Mucosa of descending colon (tissue), 3 donors: Measurements from ENCODE around the gene CHST1. TPM values are rescaled to one million over a fixed set of nuclear protein-coding genes. Genes with fewer than 3 reads are reported as not detected.

Experiments used
- ATAC-seq: fragments of 200-7000 bp; cut with Tn5 transposase; one replicate; pipeline ENCODE4 v1.9.1; 2020; ENCODE audit warnings: mild to moderate bottlenecking, moderate library complexity
- DNase-seq, 3 donors: peaks; one replicate each; pipeline ENCODE4 v3.0.0-alpha.2; 2020
- H3K36me3 ChIP-seq: fragments of 200-600 bp; one replicate; pipeline ENCODE4 v1.8.0; 2021; ENCODE audit warnings: low read depth, mild to moderate bottlenecking
- H3K4me1 ChIP-seq: fragments of 200-600 bp; one replicate; pipeline ENCODE4 v1.8.0; 2021; ENCODE audit warnings: low read depth, mild to moderate bottlenecking
- H3K4me3 ChIP-seq: fragments of 200-600 bp; one replicate; pipeline ENCODE4 v1.8.0; 2021; ENCODE audit warnings: mild to moderate bottlenecking
- H3K9me3 ChIP-seq: fragments of 200-600 bp; one replicate; pipeline ENCODE4 v1.8.0; 2021; ENCODE audit warnings: mild to moderate bottlenecking
- CTCF ChIP-seq: fragments of 200-600 bp; IDR thresholded peaks from one replicate; pipeline ENCODE4 v1.8.0; 2022; ENCODE audit warnings: antibody characterized with exemption, mild to moderate bottlenecking
- intact Hi-C, 2 donors: fragments of 100-400 bp; cut with DNase I in 1 of 2; cut with micrococcal nuclease in 1 of 2; formaldehyde crosslinking; loops; one replicate each; pipeline versions ENCODE4 v1.11.0 to v1.11.1; 2022; cut with DNase I, micrococcal nuclease
- total RNA-seq, 3 donors: library from RNA; stranded (reverse); fragmentation: NEBNext Ultra II Directional in 2 of 3; extraction: Animal tissue kit (Norgen Biotek cat#: 25700) in 2 of 3; gene quantifications; one replicate each; pipeline versions ENCODE4 v1.2.1 to v1.2.4, GENCODE V29; 2021 to 2023
- donor health status: DM: no; HTN: no; CAD: no; lungs with moderate emphysema.
- donor health status: DM: no; HTN: no; CAD: no.
- donor health status: DM: no; HTN: yes; CAD: no.

The CHST1 gene
- total RNA-seq, 3 donors from 2014 or later = 0.58 to 2.8 (median 1.4) TPM

- DNase-seq (no peak), ATAC-seq (no peak)
- intact Hi-C loops = no loop called here
- Histone ChIP-seq H3K36me3 (no peaks in the 10 kb centered on the region), H3K4me1 (peaks cover 17% of the 10 kb centered on the region), H3K9me3 (no peaks in the 10 kb centered on the region), H3K4me3 (no peak overlapping the region)
- no peak for TF ChIP-seq CTCF
Measured at GRCh38 chr11:45663486-45664375, 1.7 kb downstream of the CHST1 start.

- no peak for TF ChIP-seq CTCF
- intact Hi-C loops = no loop called here
- ATAC-seq = no peak
- H3K4me3 ChIP-seq = no peak overlapping the region
- no peak for DNase-seq
- H3K9me3 ChIP-seq = no peaks in the 10 kb centered on the region
- H3K36me3 ChIP-seq = no peaks in the 10 kb centered on the region
- H3K4me1 ChIP-seq = peaks cover 17% of the 10 kb centered on the region
Measured at GRCh38 chr11:45662665-45663485, 2.5 kb downstream of the CHST1 start.

GRCh38 chr11:45662096-45662664 is 3.2 kb downstream of the CHST1 start:
- H3K4me3 ChIP-seq = no peak overlapping the region
- peaks cover 17% of the 10 kb centered on the region for H3K4me1 ChIP-seq
- TF ChIP-seq CTCF = no peak
- no peaks in the 10 kb centered on the region for H3K9me3 ChIP-seq
- no peak for DNase-seq
- no peaks in the 10 kb centered on the region for H3K36me3 ChIP-seq
- no peak for ATAC-seq
- intact Hi-C loops = no loop called here

- DNase-seq (no peak), ATAC-seq (no peak)
- H3K4me3 ChIP-seq = no peak overlapping the region
- H3K9me3 ChIP-seq = no peaks in the 10 kb centered on the region
- no peak for TF ChIP-seq CTCF
- no peaks in the 10 kb centered on the region for H3K36me3 ChIP-seq
- H3K4me1 ChIP-seq = peaks cover 17% of the 10 kb centered on the region
- intact Hi-C loops = no loop called here
Measured at GRCh38 chr11:45661439-45662055, 3.9 kb downstream of the CHST1 start.

- H3K36me3 ChIP-seq = no peaks in the 10 kb centered on the region
- intact Hi-C loops = no loop called here
- H3K4me1 ChIP-seq = peaks cover 17% of the 10 kb centered on the region
- DNase-seq (no peak), ATAC-seq (no peak)
- H3K9me3 ChIP-seq = no peaks in the 10 kb centered on the region
- H3K4me3 ChIP-seq = no peak overlapping the region
- TF ChIP-seq CTCF = no peak
Measured at GRCh38 chr11:45660729-45661438, 4.5 kb downstream of the CHST1 start.
